HepG2 (cell line): Measurements from ENCODE around the gene CEMP1. TPM values are rescaled to one million over a fixed set of nuclear protein-coding genes. Genes with fewer than 3 reads are reported as not detected.
A peak's percentile ranks its signal among the peaks of the same experiment; 100 is the strongest.

Source experiments
- ATAC-seq: fragments of 200-7000 bp; cut with Tn5 transposase; 3 replicates; pipeline ENCODE4 v1.9.1; 2020; ENCODE audit warnings: mild to moderate bottlenecking, moderate library complexity
- BruUV-seq: library from RNA; stranded (reverse); fragments of 400-500 nt; replicated peaks from 2 replicates; lab custom pipeline; 2021; lab: Mats Ljungman, UMichigan
- CTCF ChIA-PET: fragments of 300-600 bp; formaldehyde crosslinking; extraction: SDS; loops from one replicate; lab custom pipeline; 2021; ENCODE audit warnings: low total read pairs, inconsistent platforms, low intra/inter-chr PET ratio; lab: Yijun Ruan, JAX
- POLR2A ChIA-PET: fragments of 350-600 bp; sonication (Branson Sonifier 250); formaldehyde crosslinking; loops from one replicate; lab custom pipeline; 2020; ENCODE audit warnings: antibody characterized with exemption, inconsistent platforms; lab: Yijun Ruan, JAX
- DNase-seq: peaks from one replicate; pipeline ENCODE4 v3.0.0-alpha.2; 2015; ENCODE audit warnings: low spot score
- FAIRE-seq: peaks from 3 replicates; lab custom pipeline; 2011; peaks lifted over from hg19 to GRCh38; lab: Jason Lieb, UNC
- H2AFZ ChIP-seq: one replicate; pipeline ENCODE4 v1.6.1; 2011; ENCODE audit warnings: low read length, inconsistent platforms
- H3K27ac ChIP-seq: fragments of 300-600 bp; 3 replicates; pipeline ENCODE4 v1.8.0; 2011; ENCODE audit warnings: mixed run types, mild to moderate bottlenecking, mixed read lengths, low read length, inconsistent platforms; ENCODE audit not compliant: insufficient read depth; ENCODE audit errors: extremely low read length
- H3K27me3 ChIP-seq, 2 experiments: fragments of 200-600 bp in 1 of 2; 2 replicates in 1 of 2; 3 replicates in 1 of 2; pipeline versions ENCODE4 v1.6.0 to v1.8.0; 2011; ENCODE audit warnings: low read length in 2 of 2, mild to moderate bottlenecking in 2 of 2, moderate library complexity in 2 of 2, inconsistent platforms in 1 of 2; ENCODE audit not compliant: insufficient read depth in 2 of 2, control insufficient read depth in 1 of 2
- H3K36me3 ChIP-seq, 2 experiments: fragments of 200-600 bp in 1 of 2; replicated peaks in 1 of 2; 2 replicates in 1 of 2; 3 replicates in 1 of 2; pipeline versions ENCODE4 v1.5.1 to v1.8.0; 2011; ENCODE audit warnings: low read length in 2 of 2, inconsistent platforms in 1 of 2; ENCODE audit not compliant: insufficient read depth in 2 of 2, control insufficient read depth in 1 of 2
- H3K4me1 ChIP-seq: 2 replicates; pipeline ENCODE4 v1.5.1; 2012; ENCODE audit warnings: low read length, inconsistent platforms; ENCODE audit not compliant: insufficient read depth
- H3K4me2 ChIP-seq: 2 replicates; pipeline ENCODE4 v1.6.0; 2011; ENCODE audit warnings: low read depth, low read length, inconsistent platforms
- H3K4me3 ChIP-seq, 3 experiments: fragments of 200-600 bp in 1 of 3; sonication (generic), shearing (Covaris generic) in 1 of 3; replicated peaks in 1 of 3; 2 replicates each; pipeline ENCODE4 v1.5.1; 2011 to 2016; ENCODE audit warnings: low read length in 3 of 3, inconsistent platforms in 2 of 3, low read depth in 2 of 3, mild to moderate bottlenecking in 2 of 3, control low read depth in 1 of 3, mixed read lengths in 1 of 3; ENCODE audit not compliant: insufficient read depth in 1 of 3
- H3K79me2 ChIP-seq: one replicate; pipeline ENCODE4 v1.6.1; 2011; ENCODE audit warnings: low read length, inconsistent platforms; ENCODE audit not compliant: insufficient read depth
- H3K9ac ChIP-seq: 2 replicates; pipeline ENCODE4 v1.6.0; 2011; ENCODE audit warnings: mild to moderate bottlenecking, low read depth, low read length, inconsistent platforms; ENCODE audit not compliant: insufficient read depth
- H3K9me3 ChIP-seq: 2 replicates; pipeline ENCODE4 v1.5.1; 2012; ENCODE audit warnings: mild to moderate bottlenecking, low read length
- H4K20me1 ChIP-seq: 2 replicates; pipeline ENCODE4 v1.6.0; 2011; ENCODE audit warnings: inconsistent platforms, mild to moderate bottlenecking, low read length, moderate library complexity; ENCODE audit not compliant: insufficient read depth
- BATF2 ChIP-seq: sonication (generic); formaldehyde crosslinking; IDR thresholded peaks from 2 replicates; pipeline ENCODE4 v1.8.0; 2022; ENCODE audit warnings: mild to moderate bottlenecking, missing genetic modification reagents, moderate library complexity
- BORCS8-MEF2B ChIP-seq: sonication (generic); formaldehyde crosslinking; IDR thresholded peaks from 2 replicates; pipeline ENCODE4 v1.8.0; 2022; ENCODE audit warnings: mild to moderate bottlenecking, missing genetic modification reagents
- ELF1 ChIP-seq: sonication (generic); formaldehyde crosslinking; IDR thresholded peaks from 2 replicates; pipeline ENCODE4 v1.4.0; 2020; ENCODE audit warnings: missing genetic modification reagents
- GPBP1L1 ChIP-seq: sonication (generic); formaldehyde crosslinking; IDR thresholded peaks from 2 replicates; pipeline ENCODE4 v1.5.0; 2020; ENCODE audit warnings: mild to moderate bottlenecking, missing genetic modification reagents
- GZF1 ChIP-seq: sonication (generic); formaldehyde crosslinking; IDR thresholded peaks from 2 replicates; pipeline ENCODE4 v1.5.1; 2020; ENCODE audit warnings: mild to moderate bottlenecking, missing genetic modification reagents
- HMGA1 ChIP-seq: sonication (generic); formaldehyde crosslinking; conservative IDR thresholded peaks from 2 replicates; pipeline ENCODE4 v1.4.0; 2020; ENCODE audit warnings: missing genetic modification reagents
- KAT2B ChIP-seq: fragments of 150-350 bp; IDR thresholded peaks from 2 replicates; pipeline ENCODE4 v1.6.1; 2014; ENCODE audit warnings: low read depth, low read length, borderline replicate concordance
- MTA3 ChIP-seq: sonication (generic); formaldehyde crosslinking; IDR thresholded peaks from 2 replicates; pipeline ENCODE4 v1.4.0; 2020; ENCODE audit warnings: missing genetic modification reagents
- MZF1 ChIP-seq: sonication (generic); formaldehyde crosslinking; IDR thresholded peaks from 2 replicates; pipeline ENCODE4 v1.8.1; 2023; ENCODE audit warnings: mild to moderate bottlenecking, missing genetic modification reagents, borderline replicate concordance
- NR3C1 ChIP-seq: sonication (generic); formaldehyde crosslinking; IDR thresholded peaks from 2 replicates; pipeline ENCODE4 v1.4.0; 2020; ENCODE audit warnings: missing genetic modification reagents
- POLR2A ChIP-seq, 2 experiments: IDR thresholded peaks; 2 replicates each; pipeline ENCODE4 v1.6.1; 2011; ENCODE audit warnings: low read depth in 2 of 2, low read length in 2 of 2, mild to moderate bottlenecking in 1 of 2, moderate library complexity in 1 of 2; ENCODE audit not compliant: insufficient read depth in 1 of 2
- REPIN1 ChIP-seq: sonication (generic); formaldehyde crosslinking; IDR thresholded peaks from 2 replicates; pipeline ENCODE4 v1.8.0; 2022; ENCODE audit warnings: missing genetic modification reagents, low read depth, mild to moderate bottlenecking, borderline replicate concordance
- ZFP82 ChIP-seq: sonication (generic); formaldehyde crosslinking; IDR thresholded peaks from 2 replicates; pipeline ENCODE4 v1.5.1; 2020; ENCODE audit warnings: mild to moderate bottlenecking, missing genetic modification reagents, borderline replicate concordance
- ZNF17 ChIP-seq: sonication (generic); formaldehyde crosslinking; IDR thresholded peaks from 2 replicates; pipeline ENCODE4 v1.5.0; 2020; ENCODE audit warnings: mild to moderate bottlenecking, missing genetic modification reagents
- ZNF3 ChIP-seq: IDR thresholded peaks from 2 replicates; pipeline ENCODE4 v1.7.0; 2017; ENCODE audit warnings: inconsistent platforms
- ZNF484 ChIP-seq: sonication (generic); formaldehyde crosslinking; IDR thresholded peaks from 2 replicates; pipeline ENCODE4 v1.5.1; 2020; ENCODE audit warnings: mild to moderate bottlenecking, low read depth, missing genetic modification reagents, borderline replicate concordance
- ZNF619 ChIP-seq: sonication (generic); formaldehyde crosslinking; IDR thresholded peaks from 2 replicates; pipeline ENCODE4 v1.4.0; 2020; ENCODE audit warnings: mild to moderate bottlenecking, missing genetic modification reagents
- ZXDC ChIP-seq: sonication (generic); formaldehyde crosslinking; IDR thresholded peaks from 2 replicates; pipeline ENCODE4 v1.5.0; 2020; ENCODE audit warnings: mild to moderate bottlenecking, missing genetic modification reagents
- WGBS: methylation state at CpG from one replicate; pipeline ENCODE4 v1.1.6; 2017; ENCODE audit warnings: low lambda C conversion rate; 5-methylcytosine and 5-hydroxymethylcytosine counted together
- in situ Hi-C: cut with HindIII; loops from 2 replicates; pipeline ENCODE4 v1.10.0; 2017; ENCODE audit warnings: low pct_unique_long_range_greater_than_20kb; ENCODE audit not compliant: extremely low pct_ligation_motif_present
- intact Hi-C: fragments of 100-400 bp; cut with micrococcal nuclease; formaldehyde crosslinking; loops from one replicate; pipeline ENCODE4 v1.10.0; 2022; ENCODE audit not compliant: unreplicated experiment
- polyA plus RNA-seq, 8 experiments: library from polyadenylated mRNA; depleted of rRNA in 3 of 8; stranded (reverse) in 7 of 8; unstranded in 1 of 8; fragments of >200 nt; fragmentation: Illumina TruSeq in 4 of 8; extraction: Trizol in 4 of 8; gene quantifications; 2 replicates each; pipeline versions ENCODE4 v1.2.1 to v1.2.3, GENCODE V29; 2011 to 2016; ENCODE audit warnings: low read depth in 4 of 8, missing spikeins in 1 of 8, mixed read lengths in 1 of 8; ENCODE audit not compliant: insufficient read depth in 1 of 8
- total RNA-seq, 5 experiments: library from RNA; depleted of rRNA; stranded (reverse); fragments of >200 nt; fragmentation: Illumina TruSeq; extraction: Trizol; gene quantifications; 2 replicates each; pipeline ENCODE4 v1.2.3, GENCODE V29; 2016; ENCODE audit warnings: low read depth in 1 of 5

Gene CEMP1
- total and polyA plus RNA-seq, 2 of the 13 experiments (the other 11 are each of a cell fraction or from before 2014, with no cell fraction given): not detected

- TF ChIP-seq NR3C1 (CRISPR knock-in tag) (no peak), KAT2B (no peak)
These were observed 687 bp upstream of the CEMP1 start (continued) for GRCh38 chr16:2531696-2532493.

GRCh38 chr16:2530629-2531318, 434 bp downstream of the CEMP1 start:
- H3K27me3 ChIP-seq: no peaks in the 10 kb centered on the region
- H3K9ac ChIP-seq: peak overlapping the region; percentile 56; the same call in 1 of the 2 replicates
- H3K9me3 ChIP-seq: no peaks in the 10 kb centered on the region
- CTCF ChIA-PET: no interaction called here
- H3K4me2 ChIP-seq: no peak overlapping the region
- peaks cover 12 to 38% of the 10 kb centered on the region in 2 experiments for H3K36me3 ChIP-seq
- H3K4me3 ChIP-seq: no peak overlapping the region
- POLR2A ChIA-PET: interaction anchor here (1.2 to 1.3 kb wide), 2 partner anchors 10 to 18 kb away, joined by 3 to 10 read pairs; partner anchors contain the start of gene AMDHD2
- DNase-seq: no peak
- peak overlapping the region; percentile 65 for H3K27ac ChIP-seq
- no peak overlapping the region for H2AFZ ChIP-seq
- no peaks in the 10 kb centered on the region for H4K20me1 ChIP-seq
- BruUV-seq: no TSS peak
- intact Hi-C loops (no loop called here), in situ Hi-C loops (no loop called here)
- peaks cover 59% of the 10 kb centered on the region for H3K4me1 ChIP-seq
- whole genome bisulfite sequencing: 93% methylated on average over 7 of the region's 14 CpGs
- no peak for ATAC-seq
- peaks cover 15% of the 10 kb centered on the region for H3K79me2 ChIP-seq
- FAIRE-seq: no peak
- peak; percentile 9; the same call in 1 of the 2 replicates for TF ChIP-seq BORCS8-MEF2B (CRISPR knock-in tag)
- TF ChIP-seq HMGA1 (CRISPR knock-in tag): no peak
- TF ChIP-seq BATF2: peak; percentile 24; the same call in 1 of the 2 replicates
- TF ChIP-seq GPBP1L1 (CRISPR knock-in tag): no peak
- no peak for TF ChIP-seq ZNF484
- TF ChIP-seq ZNF619 (CRISPR knock-in tag): no peak
- TF ChIP-seq ZXDC (CRISPR knock-in tag): no peak
- no peak for TF ChIP-seq MZF1 (CRISPR knock-in tag)
- no peak for TF ChIP-seq ZNF17 (CRISPR knock-in tag)
- TF ChIP-seq ELF1 (CRISPR knock-in tag): no peak
- TF ChIP-seq REPIN1: 0 out of 2 replicates have a peak, but pooled peaks have one; percentile 6
- TF ChIP-seq ZFP82: no peak
- no peak for TF ChIP-seq GZF1
- no peak for TF ChIP-seq ZNF3
- TF ChIP-seq MTA3 (CRISPR knock-in tag): no peak
- TF ChIP-seq POLR2A (IDR thresholded peaks at IDR 0.05; ENCODE audit: insufficient read depth in 1 of 2, low read depth in 2 of 2, low read length in 2 of 2): peak in 1 of 2 experiments; percentile 43; a peak in 1 of 4 replicates
